PC-9 (cell line): ENCODE measurements around the gene SPRED2. TPM values are rescaled to one million over a fixed set of nuclear protein-coding genes. Genes with fewer than 3 reads are reported as not detected.

Source experiments
- BruUV-seq: library from RNA; stranded (reverse); fragments of 400-500 nt; replicated peaks from 2 replicates; lab custom pipeline; 2021; lab: Mats Ljungman, UMichigan
- CTCF ChIA-PET: fragments of 300-600 bp; sonication (Branson Sonifier 250); formaldehyde crosslinking; loops from one replicate; lab custom pipeline; 2022; ENCODE audit warnings: antibody characterized with exemption; lab: Charles Lee
- POLR2A ChIA-PET: fragments of 300-600 bp; sonication (Branson Sonifier 250); formaldehyde crosslinking; loops from one replicate; lab custom pipeline; 2022; ENCODE audit warnings: antibody characterized with exemption; ENCODE audit not compliant: unreplicated experiment; lab: Charles Lee
- DNase-seq, 2 experiments: peaks; one replicate each; pipeline versions ENCODE4 v3.0.0 to v3.0.0-alpha.2; 2015 to 2022; ENCODE audit warnings: mixed read lengths in 1 of 2
- H2AFZ ChIP-seq: fragments of 200-600 bp; sonication (generic); 2 replicates; pipeline ENCODE4 v1.8.1; 2017; ENCODE audit warnings: antibody characterized with exemption
- H3F3A ChIP-seq: fragments of 200-600 bp; sonication (generic); 2 replicates; pipeline ENCODE4 v1.8.1; 2017; ENCODE audit warnings: antibody characterized with exemption, mild to moderate bottlenecking, low read depth; ENCODE audit not compliant: insufficient read depth
- H3K27ac ChIP-seq: fragments of 200-600 bp; sonication (generic); 2 replicates; pipeline ENCODE4 v1.6.1; 2016; ENCODE audit warnings: mixed run types
- H3K27me3 ChIP-seq: fragments of 200-600 bp; sonication (generic); 2 replicates; pipeline ENCODE4 v1.6.1; 2016; ENCODE audit warnings: low read depth, mixed run types; ENCODE audit not compliant: insufficient read depth
- H3K36me3 ChIP-seq: fragments of 200-600 bp; sonication (generic); 2 replicates; pipeline ENCODE4 v1.6.1; 2016; ENCODE audit warnings: low read depth, mixed run types
- H3K4me1 ChIP-seq: fragments of 200-600 bp; sonication (generic); replicated peaks from 2 replicates; pipeline ENCODE4 v1.6.1; 2016; ENCODE audit warnings: mixed run types; ENCODE audit not compliant: insufficient read depth
- H3K4me2 ChIP-seq: fragments of 200-600 bp; sonication (generic); 2 replicates; pipeline ENCODE4 v1.6.1; 2017; ENCODE audit warnings: mixed run types
- H3K4me3 ChIP-seq: fragments of 200-600 bp; sonication (generic); 2 replicates; pipeline ENCODE4 v1.6.1; 2016; ENCODE audit warnings: mixed run types
- H3K79me2 ChIP-seq: fragments of 200-600 bp; sonication (generic); 2 replicates; pipeline ENCODE4 v1.6.1; 2017; ENCODE audit warnings: low read depth, mixed run types
- H3K9me2 ChIP-seq: fragments of 200-600 bp; sonication (generic); 2 replicates; pipeline ENCODE4 v1.8.1; 2017; ENCODE audit warnings: mild to moderate bottlenecking; ENCODE audit not compliant: insufficient read depth
- H3K9me3 ChIP-seq: fragments of 200-600 bp; sonication (generic); 2 replicates; pipeline ENCODE4 v1.8.1; 2016; ENCODE audit warnings: low read depth; ENCODE audit not compliant: insufficient read depth
- H4K20me1 ChIP-seq: fragments of 200-600 bp; sonication (generic); 2 replicates; pipeline ENCODE4 v1.8.1; 2017; ENCODE audit not compliant: insufficient read depth
- EZH2 ChIP-seq: fragments of 200-600 bp; sonication (generic); IDR thresholded peaks from 2 replicates; pipeline ENCODE4 v1.8.0; 2017; ENCODE audit warnings: antibody characterized with exemption, low read depth
- intact Hi-C: fragments of 100-400 bp; cut with micrococcal nuclease; formaldehyde crosslinking; loops from one replicate; pipeline ENCODE4 v1.10.0; 2022; ENCODE audit not compliant: unreplicated experiment
- total RNA-seq: library from RNA; stranded (reverse); gene quantifications from 2 replicates; pipeline ENCODE4 v1.2.3, GENCODE V29; 2021
- TF ChIP-seq, protein P1 (sequence below): fragments of 200-600 bp; sonication (generic); conservative IDR thresholded peaks from 2 replicates; pipeline ENCODE4 v1.6.1; 2017; ENCODE audit warnings: mixed run types, antibody characterized with exemption, mild to moderate bottlenecking, moderate library complexity

Gene SPRED2
- total RNA-seq, 1 experiment from 2014 or later = 33.6 TPM

DNA sequence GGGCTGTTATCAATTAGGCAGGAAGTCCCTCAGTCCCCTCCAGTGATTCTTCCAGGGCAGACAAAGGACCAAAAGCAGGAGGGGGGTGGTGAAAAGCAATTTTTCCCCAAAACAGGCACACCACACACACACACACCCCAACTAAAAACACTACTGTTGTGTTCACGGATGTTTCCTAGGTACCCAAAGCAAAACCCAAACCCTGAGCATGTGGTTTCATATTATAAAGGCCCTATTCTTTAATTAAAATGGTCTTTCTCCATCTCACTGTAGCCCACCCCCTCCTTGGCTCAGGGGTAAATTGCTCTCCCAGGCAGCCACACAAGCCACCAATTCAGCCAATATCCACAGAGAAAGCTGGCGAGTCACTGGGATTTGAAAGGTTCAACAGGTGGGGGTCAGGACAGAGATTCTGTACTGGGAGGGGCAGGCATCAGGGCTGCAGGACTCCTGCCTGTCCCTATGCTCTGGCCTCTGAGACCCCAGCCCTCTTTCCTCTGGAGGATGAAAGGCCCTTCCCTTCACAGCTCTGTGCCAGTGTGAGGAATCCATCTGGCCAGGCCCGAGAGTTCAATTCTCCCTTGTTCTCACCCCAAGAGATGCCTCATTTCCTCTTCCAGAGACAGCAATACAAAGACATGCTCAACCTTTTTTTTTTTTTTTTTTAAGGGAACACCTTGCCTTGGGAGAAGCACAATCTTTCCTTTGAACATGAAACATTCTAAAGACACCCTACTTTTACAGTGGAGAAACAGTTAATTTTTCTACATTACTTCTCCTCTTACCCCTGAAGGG is 43.6 kb downstream of the SPRED2 start:
- CTCF ChIA-PET = no interaction called here
- Histone ChIP-seq H3K27me3 (no peaks in the 10 kb centered on the region), H3K9me3 (no peaks in the 10 kb centered on the region), H3K27ac (no peak overlapping the region), H3K4me1 (peaks cover 37% of the 10 kb centered on the region), H3F3A (peaks cover 16% of the 10 kb centered on the region), H3K4me3 (no peak overlapping the region), H3K36me3 (no peaks in the 10 kb centered on the region), H2AFZ (no peak overlapping the region), H3K79me2 (peaks cover 95% of the 10 kb centered on the region), H3K9me2 (no peaks in the 10 kb centered on the region), H3K4me2 (no peak overlapping the region), H4K20me1 (peaks cover 6% of the 10 kb centered on the region)
- intact Hi-C loops = no loop called here
- POLR2A ChIA-PET = interaction anchor here (0.6 kb wide), 1 partner anchor 189 kb away, joined by 4 read pairs; no protein-coding TSS in a partner anchor
- no peak for TF ChIP-seq EZH2
- TF ChIP-seq, protein P1, sequence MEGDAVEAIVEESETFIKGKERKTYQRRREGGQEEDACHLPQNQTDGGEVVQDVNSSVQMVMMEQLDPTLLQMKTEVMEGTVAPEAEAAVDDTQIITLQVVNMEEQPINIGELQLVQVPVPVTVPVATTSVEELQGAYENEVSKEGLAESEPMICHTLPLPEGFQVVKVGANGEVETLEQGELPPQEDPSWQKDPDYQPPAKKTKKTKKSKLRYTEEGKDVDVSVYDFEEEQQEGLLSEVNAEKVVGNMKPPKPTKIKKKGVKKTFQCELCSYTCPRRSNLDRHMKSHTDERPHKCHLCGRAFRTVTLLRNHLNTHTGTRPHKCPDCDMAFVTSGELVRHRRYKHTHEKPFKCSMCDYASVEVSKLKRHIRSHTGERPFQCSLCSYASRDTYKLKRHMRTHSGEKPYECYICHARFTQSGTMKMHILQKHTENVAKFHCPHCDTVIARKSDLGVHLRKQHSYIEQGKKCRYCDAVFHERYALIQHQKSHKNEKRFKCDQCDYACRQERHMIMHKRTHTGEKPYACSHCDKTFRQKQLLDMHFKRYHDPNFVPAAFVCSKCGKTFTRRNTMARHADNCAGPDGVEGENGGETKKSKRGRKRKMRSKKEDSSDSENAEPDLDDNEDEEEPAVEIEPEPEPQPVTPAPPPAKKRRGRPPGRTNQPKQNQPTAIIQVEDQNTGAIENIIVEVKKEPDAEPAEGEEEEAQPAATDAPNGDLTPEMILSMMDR = no peak
- DNase-seq = no peak
- no TSS peak for BruUV-seq

DNA sequence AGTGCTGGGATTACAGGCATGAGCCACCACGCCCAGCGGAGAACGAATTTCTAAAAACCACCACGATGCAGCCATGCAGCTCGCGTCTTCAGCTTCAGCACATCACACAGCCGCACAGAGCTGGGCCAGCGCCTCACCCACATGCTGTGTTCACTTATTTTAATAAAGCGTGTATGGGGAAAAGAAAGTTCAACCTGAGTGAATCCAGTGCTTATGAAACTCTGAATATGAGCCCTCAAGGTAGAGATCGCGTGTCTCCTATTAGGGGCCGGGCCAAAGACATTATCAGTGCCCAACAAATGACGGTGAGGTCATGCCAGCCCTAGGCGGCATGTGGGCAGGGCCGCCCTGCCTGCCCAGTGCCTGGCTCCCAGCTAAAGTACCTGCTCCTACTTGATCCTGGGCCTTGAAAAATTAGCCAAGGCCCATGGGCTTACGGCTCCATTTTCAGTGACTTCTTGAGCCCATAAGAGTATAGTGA is 44.3 kb downstream of the SPRED2 start:
- no TSS peak for BruUV-seq
- Histone ChIP-seq H4K20me1 (peaks cover 6% of the 10 kb centered on the region), H2AFZ (no peak overlapping the region), H3K4me3 (no peak overlapping the region), H3K9me3 (no peaks in the 10 kb centered on the region), H3K9me2 (no peaks in the 10 kb centered on the region), H3K36me3 (no peaks in the 10 kb centered on the region), H3K4me2 (no peak overlapping the region), H3K79me2 (peaks cover 88% of the 10 kb centered on the region), H3K27ac (no peak overlapping the region), H3K4me1 (peaks cover 42% of the 10 kb centered on the region), H3F3A (peaks cover 24% of the 10 kb centered on the region), H3K27me3 (no peaks in the 10 kb centered on the region)
- intact Hi-C loops = no loop called here
- DNase-seq = no peak
- ChIA-PET POLR2A (no interaction called here), CTCF (no interaction called here)
- TF ChIP-seq, protein P1 = no peak
- TF ChIP-seq EZH2 = no peak

- Histone ChIP-seq H3K4me3 (no peak overlapping the region), H3K36me3 (no peaks in the 10 kb centered on the region), H3K4me1 (peaks cover 39% of the 10 kb centered on the region), H2AFZ (no peak overlapping the region), H3K4me2 (no peak overlapping the region), H3K9me3 (no peaks in the 10 kb centered on the region), H3K9me2 (no peaks in the 10 kb centered on the region), H3K79me2 (peaks cover 82% of the 10 kb centered on the region), H3K27ac (no peak overlapping the region), H3F3A (peaks cover 20% of the 10 kb centered on the region), H4K20me1 (peaks cover 6% of the 10 kb centered on the region; the same call in 1 of the 2 replicates), H3K27me3 (no peaks in the 10 kb centered on the region)
- DNase-seq = no peak
- ChIA-PET POLR2A (no interaction called here), CTCF (interaction anchor here (0.5 to 0.6 kb wide), 2 partner anchors 50 to 675 kb away, joined by 3 read pairs; no protein-coding TSS in a partner anchor)
- no TSS peak for BruUV-seq
- no peak for TF ChIP-seq EZH2
- TF ChIP-seq, protein P1 = no peak
- intact Hi-C loops = no loop called here
These were observed 45.4 kb downstream of the SPRED2 start for GRCh38 chr2:65386989-65387388.
